ENCODE results near the gene SMIM45.
A peak's percentile ranks its signal among the peaks of the same experiment; 100 is the strongest.

Gene SMIM45

DNA sequence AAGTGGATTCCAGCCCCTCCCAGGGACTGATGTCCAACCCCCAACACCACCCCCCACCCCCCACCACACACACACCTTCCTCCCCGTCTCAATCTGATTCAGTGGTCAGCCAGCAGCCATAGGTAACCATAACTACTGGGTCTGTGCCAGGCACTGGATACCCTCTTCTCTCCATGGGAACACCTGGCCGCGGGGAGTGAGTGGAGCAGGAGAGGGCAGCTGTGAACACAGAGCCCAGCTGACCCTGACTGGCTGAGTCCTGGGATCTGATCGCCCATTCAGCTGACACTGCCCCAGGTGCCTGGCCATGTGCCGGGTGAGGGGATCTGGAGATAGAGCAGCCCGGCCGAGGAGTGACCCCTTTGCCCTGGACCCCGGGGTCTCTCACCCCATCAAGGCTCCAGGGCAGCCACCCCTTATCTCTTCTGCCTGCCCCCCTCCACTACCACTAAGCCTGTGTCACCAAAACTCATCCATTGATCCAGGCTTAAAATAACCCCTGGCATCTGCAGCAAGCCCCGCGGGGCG is 34.5 kb upstream of the SMIM45 start:
- DNase-seq (ENCODE audit: low spot score in 2 of 2), result no peak
- no peaks in the 10 kb centered on the region for H3K36me3 ChIP-seq
- no peak overlapping the region for H3K27ac ChIP-seq
- no peaks in the 10 kb centered on the region for H3K9me3 ChIP-seq
- peaks cover 2 to 69% of the 10 kb centered on the region in 2 donors for H3K27me3 ChIP-seq
- H3K4me3 ChIP-seq, result no peak overlapping the region
- no peak for TF ChIP-seq EP300 (IDR thresholded peaks at IDR 0.05)
- TF ChIP-seq POLR2A (IDR thresholded peaks at IDR 0.05), result no peak
- TF ChIP-seq, protein P1, sequence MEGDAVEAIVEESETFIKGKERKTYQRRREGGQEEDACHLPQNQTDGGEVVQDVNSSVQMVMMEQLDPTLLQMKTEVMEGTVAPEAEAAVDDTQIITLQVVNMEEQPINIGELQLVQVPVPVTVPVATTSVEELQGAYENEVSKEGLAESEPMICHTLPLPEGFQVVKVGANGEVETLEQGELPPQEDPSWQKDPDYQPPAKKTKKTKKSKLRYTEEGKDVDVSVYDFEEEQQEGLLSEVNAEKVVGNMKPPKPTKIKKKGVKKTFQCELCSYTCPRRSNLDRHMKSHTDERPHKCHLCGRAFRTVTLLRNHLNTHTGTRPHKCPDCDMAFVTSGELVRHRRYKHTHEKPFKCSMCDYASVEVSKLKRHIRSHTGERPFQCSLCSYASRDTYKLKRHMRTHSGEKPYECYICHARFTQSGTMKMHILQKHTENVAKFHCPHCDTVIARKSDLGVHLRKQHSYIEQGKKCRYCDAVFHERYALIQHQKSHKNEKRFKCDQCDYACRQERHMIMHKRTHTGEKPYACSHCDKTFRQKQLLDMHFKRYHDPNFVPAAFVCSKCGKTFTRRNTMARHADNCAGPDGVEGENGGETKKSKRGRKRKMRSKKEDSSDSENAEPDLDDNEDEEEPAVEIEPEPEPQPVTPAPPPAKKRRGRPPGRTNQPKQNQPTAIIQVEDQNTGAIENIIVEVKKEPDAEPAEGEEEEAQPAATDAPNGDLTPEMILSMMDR (IDR thresholded peaks at IDR 0.05), result no peak
- peaks cover 0 to 45% (median 21%) of the 10 kb centered on the region in 4 donors for H3K4me1 ChIP-seq
- 50 to 76% methylated on average over 10 to 11 of the region's 11 CpGs for WGBS, 2 donors

DNA sequence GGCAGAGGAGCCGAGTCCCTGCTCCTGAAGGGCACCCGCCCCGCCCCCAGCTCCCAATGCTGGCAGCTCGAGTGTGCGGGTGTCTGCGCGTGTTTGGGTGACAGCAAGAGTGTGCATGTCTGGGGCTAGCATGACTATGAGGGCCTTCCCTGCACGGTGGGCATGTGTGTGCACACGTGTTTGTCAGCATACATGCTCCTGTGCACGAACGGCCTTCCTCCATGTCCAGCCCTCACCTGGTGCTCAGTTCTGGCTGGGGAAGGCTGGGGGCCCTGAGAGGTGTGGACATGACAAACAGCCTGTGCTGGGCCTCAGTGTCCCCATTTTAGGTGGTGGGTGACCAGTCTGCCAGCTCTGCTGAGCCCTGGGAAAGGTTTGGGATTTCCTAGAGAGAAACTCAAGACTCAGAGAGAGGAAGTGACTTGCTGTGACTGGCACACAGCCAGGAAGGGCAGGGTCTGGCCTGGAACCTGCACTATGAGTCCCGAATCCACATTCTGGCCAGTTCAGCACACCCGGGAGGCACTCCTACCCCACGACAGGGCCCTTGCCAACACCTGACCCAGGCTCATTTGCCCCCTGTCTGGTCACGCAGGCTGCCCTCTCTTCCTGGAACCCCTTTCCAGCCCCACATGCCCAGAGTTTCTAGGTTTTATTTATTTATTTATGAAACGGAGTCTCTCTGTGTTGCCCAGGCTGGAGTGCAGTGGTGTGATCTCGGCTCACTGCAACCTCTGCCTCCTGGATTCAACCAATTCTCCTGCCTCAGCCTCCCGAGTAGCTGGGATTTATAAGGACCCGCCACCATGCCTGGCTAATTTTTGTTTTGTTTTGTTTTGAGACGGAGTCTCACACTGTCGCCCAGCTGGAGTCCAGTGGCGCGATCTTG is 33.8 kb upstream of the SMIM45 start:
- WGBS, 2 donors, result 71 to 75% methylated on average over 20 to 23 of the region's 23 CpGs
- Histone ChIP-seq H3K4me1 (peaks cover 0 to 45% (median 21%) of the 10 kb centered on the region in 4 donors), H3K9me3 (no peaks in the 10 kb centered on the region), H3K27me3 (peaks cover 2 to 62% of the 10 kb centered on the region in 2 donors), H3K27ac (no peak overlapping the region), H3K36me3 (no peaks in the 10 kb centered on the region), H3K4me3 (no peak overlapping the region)
- peak in 1 of 2 donors; percentile 32 for DNase-seq (ENCODE audit: low spot score in 2 of 2)
- TF ChIP-seq EP300 (IDR thresholded peaks at IDR 0.05) (no peak), POLR2A (IDR thresholded peaks at IDR 0.05) (no peak)
- TF ChIP-seq, protein P1 (IDR thresholded peaks at IDR 0.05), result no peak

DNA sequence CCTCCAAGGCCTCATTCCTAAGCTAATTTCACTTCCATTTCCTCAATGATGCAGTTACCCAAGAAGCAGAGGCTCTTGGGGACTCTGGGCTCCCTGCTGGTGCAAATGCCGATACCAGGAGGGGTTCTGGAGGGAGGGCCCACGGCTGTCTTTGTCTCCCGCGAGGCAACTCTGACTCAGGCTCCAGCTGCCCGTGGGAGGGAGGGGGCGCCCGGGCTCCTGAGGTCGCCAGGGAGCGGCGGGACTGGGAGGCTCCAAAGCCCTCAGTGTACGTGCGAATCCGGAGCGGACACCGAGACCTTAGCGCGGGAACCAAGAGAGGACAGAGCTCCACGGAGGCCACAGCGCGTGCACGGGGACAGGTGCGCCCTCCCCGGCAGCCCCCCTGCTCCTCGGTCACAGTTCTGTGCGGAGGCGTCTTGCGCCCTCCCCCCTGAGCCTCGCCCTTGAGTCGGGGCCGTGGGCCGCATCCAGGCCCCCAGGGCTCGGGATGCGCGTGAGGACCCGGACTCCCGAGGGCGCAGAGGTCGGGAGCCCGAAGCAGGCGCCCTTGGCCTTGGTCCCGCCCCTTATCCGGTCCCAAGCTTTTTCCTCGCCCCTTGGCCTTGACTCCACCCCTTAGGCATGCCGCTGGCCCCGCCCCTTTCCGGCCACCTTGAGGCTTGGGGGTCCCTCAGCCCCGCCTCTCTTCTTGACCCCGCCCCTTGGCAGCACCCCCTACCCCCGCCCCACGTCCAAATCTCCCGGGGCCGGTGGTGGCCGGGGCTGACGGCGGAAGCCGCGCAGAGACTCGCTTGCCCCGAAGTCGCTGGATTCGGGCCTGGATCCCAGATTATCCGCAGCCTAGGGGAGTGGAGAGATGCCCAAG is 32.4 kb upstream of the SMIM45 start:
- peaks cover 0 to 38% (median 21%) of the 10 kb centered on the region in 4 donors for H3K4me1 ChIP-seq
- no peaks in the 10 kb centered on the region for H3K36me3 ChIP-seq
- H3K4me3 ChIP-seq, result peak overlapping the region; percentile 30 to 59 (median 49)
- peak in 1 of 2 donors; percentile 20 for DNase-seq (ENCODE audit: low spot score in 2 of 2)
- H3K27me3 ChIP-seq, result peaks cover 2 to 54% of the 10 kb centered on the region in 2 donors
- H3K9me3 ChIP-seq, result no peaks in the 10 kb centered on the region
- TF ChIP-seq EP300 (IDR thresholded peaks at IDR 0.05) (no peak), POLR2A (IDR thresholded peaks at IDR 0.05) (no peak)
- TF ChIP-seq, protein P1 (IDR thresholded peaks at IDR 0.05), result no peak
- WGBS, 2 donors, result 1 to 3% methylated on average over 29 to 45 of the region's 62 CpGs
- peak overlapping the region in 2 of 4 donors; percentile 8 to 71 for H3K27ac ChIP-seq

DNA sequence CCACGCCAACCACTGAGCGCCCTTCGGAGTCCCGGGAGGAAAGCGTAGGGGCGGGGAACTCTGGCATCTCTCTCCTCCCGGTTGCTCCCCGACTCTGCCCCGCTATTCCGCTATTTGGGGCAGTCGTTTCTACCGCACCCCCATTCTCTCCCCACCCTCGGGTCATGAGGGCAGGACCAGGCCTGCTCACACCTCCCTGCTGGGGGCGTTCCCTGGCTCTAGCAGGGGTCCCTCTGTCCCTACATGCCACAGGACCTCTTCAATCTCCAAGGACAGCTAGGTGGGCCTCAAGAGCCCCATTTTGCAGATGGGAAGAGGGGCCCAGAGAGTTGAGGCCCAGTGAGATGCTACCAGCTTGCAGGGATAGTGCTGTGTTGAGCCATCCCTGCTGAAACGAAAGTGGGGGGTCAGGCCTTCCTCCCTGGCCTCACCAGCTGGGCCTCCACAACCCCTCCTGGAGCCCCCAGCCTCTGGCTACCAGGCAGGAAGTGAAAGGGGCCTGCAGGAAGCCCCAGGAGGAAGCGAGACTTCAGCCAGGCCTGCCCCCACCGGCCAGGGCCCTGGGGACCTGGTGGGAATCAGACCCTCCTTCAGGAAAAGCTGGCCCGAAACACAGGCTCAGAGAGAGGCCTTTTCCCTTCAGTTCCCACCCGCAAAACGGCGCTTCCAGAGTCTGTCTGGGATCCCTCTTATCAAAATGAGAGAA is 31.5 kb upstream of the SMIM45 start:
- H3K27ac ChIP-seq, result peak overlapping the region in 2 of 4 donors; percentile 8 to 71
- TF ChIP-seq, protein P1 (IDR thresholded peaks at IDR 0.05), result no peak
- TF ChIP-seq POLR2A (IDR thresholded peaks at IDR 0.05) (no peak), EP300 (IDR thresholded peaks at IDR 0.05) (no peak)
- peaks cover 2 to 54% of the 10 kb centered on the region in 2 donors for H3K27me3 ChIP-seq
- DNase-seq (ENCODE audit: low spot score in 2 of 2), result no peak
- H3K9me3 ChIP-seq, result no peaks in the 10 kb centered on the region
- no peaks in the 10 kb centered on the region for H3K36me3 ChIP-seq
- peak overlapping the region; percentile 30 to 59 (median 49) for H3K4me3 ChIP-seq
- H3K4me1 ChIP-seq, result peaks cover 0 to 30% (median 19%) of the 10 kb centered on the region in 4 donors
- WGBS, 2 donors, result 50 to 54% methylated on average over 19 to 20 of the region's 21 CpGs
